ENCODE measurements around the gene INO80C.

The INO80C gene, protein sequence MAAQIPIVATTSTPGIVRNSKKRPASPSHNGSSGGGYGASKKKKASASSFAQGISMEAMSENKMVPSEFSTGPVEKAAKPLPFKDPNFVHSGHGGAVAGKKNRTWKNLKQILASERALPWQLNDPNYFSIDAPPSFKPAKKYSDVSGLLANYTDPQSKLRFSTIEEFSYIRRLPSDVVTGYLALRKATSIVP

DNA sequence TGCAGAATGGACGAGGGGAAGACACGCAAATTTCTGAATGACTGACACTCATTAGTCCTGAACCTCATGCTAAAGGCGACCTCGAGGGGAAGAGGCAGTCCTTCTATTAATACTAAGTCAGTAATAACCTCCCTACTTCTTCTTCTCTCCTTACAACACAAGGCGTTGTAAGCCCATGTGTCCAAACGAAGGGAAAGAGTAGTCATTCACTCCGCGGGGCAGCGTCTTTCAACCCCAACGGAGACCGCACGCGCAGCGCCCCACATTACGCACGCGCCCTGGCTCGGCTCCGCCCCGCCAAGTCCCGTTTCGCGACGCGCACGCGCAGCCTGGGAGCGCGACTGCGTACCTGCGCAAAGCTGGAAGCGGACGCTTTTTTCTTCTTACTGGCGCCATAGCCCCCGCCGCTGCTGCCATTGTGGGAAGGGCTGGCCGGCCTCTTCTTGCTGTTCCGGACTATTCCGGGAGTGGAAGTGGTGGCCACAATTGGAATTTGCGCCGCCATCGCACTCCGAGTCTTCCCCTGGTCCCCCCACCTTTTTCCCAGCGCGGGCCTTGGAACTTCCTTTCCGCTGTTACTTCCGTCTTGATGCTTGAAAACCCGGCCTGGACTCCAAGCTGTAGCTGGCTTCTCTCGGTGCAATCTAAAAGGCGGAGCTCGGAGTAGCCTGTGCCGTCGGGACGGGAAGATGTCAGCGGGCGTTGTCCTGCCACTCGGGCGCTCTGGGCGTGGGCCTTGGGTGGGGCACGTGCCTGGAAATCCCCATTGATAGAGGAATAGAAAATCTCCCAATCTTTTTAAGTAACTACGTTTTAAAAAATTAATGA lies at the start of gene INO80C:
Gene INO80C (minus strand): TSS at position 591 of the 828 bp plus-strand sequence. CDS start 86 bp downstream, at position 505.
- peak; percentile 92 for DNase-seq (ENCODE audit: low read depth)

DNA sequence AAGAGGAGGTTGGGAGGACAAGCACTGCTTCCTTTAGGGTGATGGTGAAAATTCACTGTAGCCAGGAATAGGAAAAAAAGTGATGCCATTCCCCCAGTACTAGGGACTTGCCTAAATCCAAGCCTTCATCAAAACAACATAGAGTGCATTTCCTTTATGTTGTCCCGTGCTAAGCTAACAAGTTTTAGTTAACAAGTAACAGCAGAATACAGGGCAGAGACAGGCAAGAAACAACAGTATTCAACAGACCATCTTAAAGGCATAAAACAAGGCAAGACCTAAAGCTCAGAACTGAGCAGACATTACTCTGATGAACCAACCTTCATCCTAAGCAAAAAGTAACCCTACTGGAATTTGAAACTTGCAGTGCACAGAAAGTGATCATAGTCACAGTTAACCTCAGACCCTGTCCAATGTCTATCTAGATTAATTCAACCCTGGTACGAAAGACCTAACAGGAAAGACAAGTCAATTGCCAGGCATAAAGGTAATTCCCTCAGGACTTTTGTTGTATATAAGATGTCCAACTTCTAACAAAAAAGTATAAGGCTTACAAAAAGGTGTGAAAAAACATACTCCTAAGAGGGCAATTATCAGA lies 49.3 kb upstream of the INO80C start:
- DNase-seq (ENCODE audit: low read depth): no peak

DNA sequence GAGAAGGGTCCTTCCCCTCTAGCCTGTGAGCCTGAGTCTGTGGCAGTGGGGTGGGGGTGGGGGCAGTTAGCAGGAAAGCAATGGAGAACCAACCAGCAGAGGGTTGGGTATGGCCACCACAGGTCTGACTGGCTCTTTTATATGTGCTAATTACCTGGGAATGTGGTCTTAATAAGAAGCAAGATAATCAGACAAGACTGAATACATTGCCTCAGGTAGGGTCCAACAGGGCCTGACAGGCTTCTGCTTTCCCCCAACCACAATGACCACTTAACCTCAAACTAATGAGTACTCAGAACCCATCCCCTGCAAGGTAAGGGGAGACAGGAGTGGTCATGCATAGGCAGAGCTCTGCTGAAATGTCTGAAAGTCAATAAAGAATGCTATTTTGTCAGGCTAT lies 44.6 kb upstream of the INO80C start:
- DNase-seq (ENCODE audit: low read depth): no peak

DNA sequence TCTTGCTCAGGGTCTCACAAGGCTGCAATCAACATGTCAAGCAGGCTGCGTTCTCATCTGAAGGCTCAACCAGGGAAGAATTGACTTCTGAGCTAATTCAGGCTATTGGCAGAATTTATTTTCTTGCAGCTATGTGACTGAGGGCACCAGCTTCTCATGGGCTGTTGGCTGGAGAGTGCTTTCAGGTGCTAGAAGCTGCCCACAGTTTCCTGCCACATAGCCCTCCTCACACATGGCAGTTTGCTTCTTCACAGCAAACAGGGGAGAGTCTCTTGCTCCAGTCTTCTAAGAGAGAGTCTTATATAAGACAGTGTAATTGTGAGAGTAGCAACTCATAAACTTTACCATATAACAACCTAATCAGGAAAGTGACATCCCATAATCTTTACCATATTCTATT lies 37.5 kb upstream of the INO80C start:
- DNase-seq (ENCODE audit: low read depth): no peak

- no peak for DNase-seq (ENCODE audit: low read depth)
These were observed 36.2 kb upstream of the INO80C start for GRCh38 chr18:35533916-35534405.

DNA sequence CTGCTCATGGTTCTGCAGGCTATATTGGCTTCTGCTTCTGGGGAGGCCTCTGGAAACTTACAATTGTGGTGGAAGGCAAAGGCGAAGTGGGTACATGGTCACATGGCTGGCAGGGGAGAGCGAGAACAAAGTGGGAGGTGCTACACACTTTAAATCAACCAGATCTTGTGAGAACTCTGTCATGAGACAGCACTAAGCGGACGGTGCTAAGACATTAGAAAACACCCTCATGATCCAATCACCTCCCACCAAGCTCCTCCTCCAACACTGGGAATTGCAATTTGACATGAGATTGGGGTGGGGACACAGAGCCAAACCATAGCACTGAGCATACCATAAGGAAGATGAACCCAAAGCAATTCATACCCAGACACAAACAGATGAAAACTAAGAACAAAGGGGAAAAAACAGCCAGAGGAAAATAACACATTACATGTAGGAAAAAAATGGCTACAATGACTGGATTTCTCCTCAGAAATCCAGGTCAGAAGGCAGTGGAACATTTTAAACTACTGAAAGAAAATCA lies 31.1 kb upstream of the INO80C start:
- no peak for DNase-seq (ENCODE audit: low read depth)

- DNase-seq (ENCODE audit: low read depth): no peak
These were observed 28.8 kb upstream of the INO80C start for GRCh38 chr18:35526495-35527059.

DNA sequence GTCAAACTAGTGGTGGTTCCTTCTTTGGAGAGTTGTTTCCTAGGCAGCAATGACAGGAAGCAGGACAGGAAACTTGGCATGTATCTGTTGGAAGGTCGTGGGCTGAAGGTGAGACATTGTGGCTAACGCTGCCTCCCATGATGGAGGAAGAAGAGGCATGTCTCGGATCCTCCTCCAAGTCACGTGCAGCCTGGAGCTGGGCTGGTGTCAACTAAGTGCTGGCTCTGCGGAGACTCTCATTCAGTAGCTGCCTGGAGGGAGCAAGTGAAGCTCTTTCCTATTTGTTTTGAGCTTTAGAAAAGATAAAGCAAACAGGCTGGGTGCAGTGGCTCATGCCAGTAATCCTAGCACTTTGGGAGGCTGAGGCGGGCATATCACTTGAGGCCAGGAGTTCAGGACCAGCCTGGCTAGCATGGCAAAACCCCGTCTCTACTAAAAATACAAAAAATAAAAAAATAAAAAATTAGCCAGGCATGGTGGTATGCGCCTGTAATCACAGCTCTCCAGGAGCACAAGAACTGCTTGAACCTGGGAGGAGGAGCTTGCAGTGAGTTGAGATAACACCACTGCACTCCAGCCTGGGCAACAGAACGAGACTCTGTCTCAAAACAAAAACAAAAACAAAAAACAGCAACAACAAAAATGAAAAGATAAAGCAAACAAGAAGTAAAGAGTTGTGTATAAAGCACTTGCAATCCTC lies 28.2 kb upstream of the INO80C start:
- no peak for DNase-seq (ENCODE audit: low read depth)

DNA sequence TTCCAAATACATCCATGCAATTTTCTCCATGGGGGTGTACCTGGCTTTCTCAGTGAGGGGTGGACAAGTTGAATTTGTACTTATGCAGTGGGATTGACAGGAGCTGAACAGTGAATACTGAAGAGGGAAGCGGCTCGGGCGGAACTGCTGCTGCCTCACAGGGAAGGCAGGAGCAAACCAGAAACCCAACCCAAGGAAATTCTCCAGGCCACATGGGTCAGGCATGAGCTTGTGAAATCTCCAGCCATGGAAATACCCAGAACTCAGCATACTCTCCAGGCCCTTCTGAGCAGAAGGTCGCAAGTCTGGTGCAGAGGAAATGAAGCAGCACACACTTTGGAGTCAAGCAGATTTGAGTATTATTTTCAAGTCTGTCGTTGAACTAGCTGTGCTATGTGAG lies 26.5 kb upstream of the INO80C start:
- DNase-seq (ENCODE audit: low read depth): no peak

DNA sequence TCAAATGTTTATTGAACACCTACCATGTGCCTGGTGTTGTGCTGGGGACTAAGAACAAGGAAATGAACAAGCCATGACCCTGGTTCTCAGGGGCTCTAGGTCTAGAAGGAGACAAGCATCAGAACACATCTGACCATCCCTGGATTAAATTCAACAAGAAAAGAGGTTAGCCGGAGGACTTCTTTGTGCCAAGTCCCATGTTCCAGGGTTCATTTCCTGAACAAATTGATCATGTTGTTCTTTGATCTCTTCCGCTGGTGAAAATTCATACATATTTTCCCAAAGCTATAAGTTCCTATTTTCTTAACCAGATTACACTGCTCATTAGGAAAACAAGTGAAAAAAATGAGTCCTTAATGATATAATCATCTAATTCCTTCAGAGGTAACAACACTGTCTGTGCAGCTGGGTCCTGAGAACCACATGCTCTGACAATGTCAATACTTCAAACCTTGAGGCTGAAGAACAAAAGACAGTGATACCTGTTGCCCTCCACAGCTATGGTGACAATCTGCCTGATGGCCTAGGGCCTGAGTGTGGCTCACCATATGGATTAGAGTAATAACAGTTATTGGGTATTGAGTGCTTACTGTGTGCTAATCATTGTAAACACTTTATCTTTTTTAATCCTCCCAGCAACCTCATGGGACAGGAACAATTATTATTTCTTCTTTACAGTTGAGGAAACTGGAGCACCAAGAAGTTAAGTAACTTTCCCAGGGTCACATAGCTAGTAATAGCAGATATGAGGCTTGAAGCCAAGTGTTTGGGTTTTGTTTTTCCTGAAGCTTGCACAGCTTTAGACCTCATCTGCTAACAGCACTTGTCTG lies 24.6 kb upstream of the INO80C start:
- DNase-seq (ENCODE audit: low read depth): no peak

GRCh38 chr18:35521133-35521532 lies 23.4 kb upstream of the INO80C start:
- no peak for DNase-seq (ENCODE audit: low read depth)

GRCh38 chr18:35519148-35519899 lies 21.6 kb upstream of the INO80C start:
- no peak for DNase-seq (ENCODE audit: low read depth)

- DNase-seq (ENCODE audit: low read depth): no peak
These were observed 20.0 kb upstream of the INO80C start for GRCh38 chr18:35517715-35518114.

GRCh38 chr18:35516789-35517188 lies 19.0 kb upstream of the INO80C start:
- DNase-seq (ENCODE audit: low read depth): no peak

- no peak for DNase-seq (ENCODE audit: low read depth)
These were observed 18.6 kb upstream of the INO80C start for GRCh38 chr18:35516351-35516750.

GRCh38 chr18:35515460-35516130 lies 17.8 kb upstream of the INO80C start:
- DNase-seq (ENCODE audit: low read depth): no peak

- no peak for DNase-seq (ENCODE audit: low read depth)
These were observed 17.1 kb upstream of the INO80C start for GRCh38 chr18:35514752-35515459.

DNA sequence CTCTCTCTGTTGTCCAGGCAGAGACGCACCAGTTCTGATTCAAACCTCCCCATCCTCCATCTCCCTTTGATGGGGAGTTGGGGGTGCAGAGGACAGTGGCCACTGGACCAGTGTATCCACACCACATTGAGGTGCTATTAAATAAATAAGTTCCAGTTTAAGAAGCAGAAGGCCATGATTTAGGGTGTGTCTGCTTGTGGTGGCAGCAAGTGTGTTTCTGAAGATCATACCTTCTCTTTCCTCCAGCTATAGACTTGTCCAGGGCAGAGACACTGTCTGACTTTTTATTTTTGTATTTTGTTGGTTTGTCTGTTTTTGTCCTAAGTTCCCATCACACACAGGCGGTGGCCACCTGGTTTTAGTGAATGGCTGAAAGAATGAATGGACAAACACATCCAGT lies 16.5 kb upstream of the INO80C start:
- no peak for DNase-seq (ENCODE audit: low read depth)

All from stimulated activated CD8-positive, alpha-beta memory T cell treated with anti-CD3 and anti-CD28 coated beads, Interleukin-12 subunit alpha, Interleukin-12 subunit beta, amount 100 ng/mL, for 4 hours (primary cell).